Caco-2 (cell line): Measurements from ENCODE around the gene RAB36. TPM values are rescaled to one million over a fixed set of nuclear protein-coding genes. Genes with fewer than 3 reads are reported as not detected.

Experiments used
- BruUV-seq: library from RNA; stranded (reverse); fragments of 400-500 nt; replicated peaks from 2 replicates; lab custom pipeline; 2021; lab: Mats Ljungman, UMichigan
- CTCF ChIA-PET: fragments of 300-600 bp; sonication (Branson Sonifier 250); formaldehyde crosslinking; loops from one replicate; lab custom pipeline; 2022; ENCODE audit warnings: antibody characterized with exemption; lab: Charles Lee
- POLR2A ChIA-PET: fragments of 300-600 bp; sonication (Branson Sonifier 250); formaldehyde crosslinking; loops from one replicate; lab custom pipeline; 2022; ENCODE audit warnings: antibody characterized with exemption; lab: Charles Lee
- DNase-seq, 2 experiments: peaks; one replicate each; pipeline versions ENCODE4 v3.0.0 to v3.0.0-alpha.2; 2020 to 2022
- H3K27me3 ChIP-seq: replicated peaks from 2 replicates; pipeline ENCODE4 v1.6.0; 2011; ENCODE audit warnings: low read length; ENCODE audit not compliant: control insufficient read depth, insufficient read depth
- H3K36me3 ChIP-seq: 2 replicates; pipeline ENCODE4 v1.5.1; 2011; ENCODE audit warnings: low read length; ENCODE audit not compliant: control insufficient read depth, insufficient read depth
- H3K4me1 ChIP-seq: fragments of 250-450 bp; sonication (Bioruptor Pico); 2 replicates; pipeline ENCODE4 v1.5.1; 2020; ENCODE audit warnings: mild to moderate bottlenecking
- H3K4me3 ChIP-seq: 2 replicates; pipeline ENCODE4 v1.5.1; 2011; ENCODE audit warnings: low read depth, mild to moderate bottlenecking, control low read depth, low read length
- H3K9me3 ChIP-seq: fragments of 250-450 bp; sonication (Bioruptor Pico); 2 replicates; pipeline ENCODE4 v1.5.1; 2020; ENCODE audit warnings: mild to moderate bottlenecking, moderate library complexity
- H3K27ac Mint-ChIP-seq: one replicate; pipeline ENCODE4 v1.8.0; 2022; ENCODE audit warnings: mixed read lengths; ENCODE audit not compliant: unreplicated experiment
- H3K27me3 Mint-ChIP-seq: one replicate; pipeline ENCODE4 v1.8.0; 2022; ENCODE audit warnings: mixed read lengths; ENCODE audit not compliant: insufficient read depth, unreplicated experiment
- H3K36me3 Mint-ChIP-seq: one replicate; pipeline ENCODE4 v1.8.0; 2022; ENCODE audit warnings: mild to moderate bottlenecking, mixed read lengths; ENCODE audit not compliant: insufficient read depth, unreplicated experiment
- H3K4me1 Mint-ChIP-seq: one replicate; pipeline ENCODE4 v1.8.0; 2022; ENCODE audit warnings: low read depth, mixed read lengths; ENCODE audit not compliant: unreplicated experiment
- H3K4me3 Mint-ChIP-seq: one replicate; pipeline ENCODE4 v1.8.0; 2022; ENCODE audit warnings: mild to moderate bottlenecking, moderate library complexity, mixed read lengths; ENCODE audit not compliant: unreplicated experiment
- H3K9me3 Mint-ChIP-seq: one replicate; pipeline ENCODE4 v1.8.0; 2022; ENCODE audit warnings: mixed read lengths; ENCODE audit not compliant: unreplicated experiment
- CTCF ChIP-seq, 2 experiments: fragments of 200-600 bp in 1 of 2; IDR thresholded peaks; 1 replicate in 1 of 2; 2 replicates in 1 of 2; pipeline versions ENCODE4 v1.5.1 to v1.8.0; 2011 to 2022; ENCODE audit warnings: antibody characterized with exemption in 1 of 2, control low read depth in 1 of 2, inconsistent platforms in 1 of 2, low read depth in 1 of 2, low read length in 1 of 2, mild to moderate bottlenecking in 1 of 2, moderate library complexity in 1 of 2; ENCODE audit not compliant: insufficient read depth in 1 of 2, severe bottlenecking in 1 of 2, unreplicated experiment in 1 of 2
- intact Hi-C: fragments of 100-400 bp; cut with micrococcal nuclease; formaldehyde crosslinking; loops from one replicate; pipeline ENCODE4 v1.10.0; 2022; ENCODE audit not compliant: unreplicated experiment
- total RNA-seq: library from RNA; stranded (reverse); gene quantifications from 2 replicates; pipeline ENCODE4 v1.2.3, GENCODE V29; 2022

RAB36 gene
- total RNA-seq, 1 experiment from 2014 or later: 0.52 TPM

GRCh38 chr22:23106344-23106743 is 38.9 kb upstream of the RAB36 start:
- Mint-ChIP-seq H3K36me3 (no peaks in the 10 kb centered on the region), H3K4me3 (no peak overlapping the region), H3K4me1 (no peaks in the 10 kb centered on the region), H3K9me3 (no peaks in the 10 kb centered on the region), H3K27ac (no peak overlapping the region), H3K27me3 (no peaks in the 10 kb centered on the region)
- POLR2A ChIA-PET: no interaction called here
- intact Hi-C loops: loop anchor here (10.0 kb wide), 1 partner anchor 262 kb away; no protein-coding TSS in a partner anchor
- no peaks in the 10 kb centered on the region for H3K27me3 ChIP-seq
- DNase-seq: no peak
- BruUV-seq: no TSS peak
- CTCF ChIA-PET: no interaction called here
- TF ChIP-seq CTCF (IDR thresholded peaks at IDR 0.05; ENCODE audit: insufficient read depth in 1 of 2, low read depth in 1 of 2, low read length in 1 of 2, severe bottlenecking in 1 of 2, unreplicated experiment in 1 of 2): no peak
- H3K4me3 ChIP-seq: no peak overlapping the region
- no peaks in the 10 kb centered on the region for H3K9me3 ChIP-seq
- no peaks in the 10 kb centered on the region for H3K4me1 ChIP-seq
- no peaks in the 10 kb centered on the region for H3K36me3 ChIP-seq

DNA sequence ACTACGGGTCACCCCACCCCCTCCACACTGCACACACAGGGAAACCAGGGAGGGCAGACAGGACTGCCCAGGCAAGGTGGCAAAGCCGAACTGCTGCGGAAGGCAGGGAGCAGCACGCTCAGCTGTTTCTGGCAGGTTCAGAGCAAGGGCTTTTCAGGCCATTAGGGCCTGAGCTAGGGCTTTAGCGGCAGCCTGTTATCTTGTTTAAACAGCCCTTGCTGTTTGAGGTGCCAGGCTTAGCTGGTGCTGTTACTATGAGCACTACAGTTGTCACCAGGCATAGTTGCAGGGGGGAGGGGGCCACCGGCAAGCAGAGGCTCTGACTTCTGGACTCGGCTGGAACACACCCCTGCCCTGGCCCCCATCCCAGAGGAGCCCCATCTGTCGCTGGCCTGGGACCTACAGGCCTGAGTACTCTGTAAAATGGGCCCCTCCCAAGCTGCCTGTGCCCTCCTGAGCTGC is 38.3 kb upstream of the RAB36 start:
- BruUV-seq: no TSS peak
- CTCF ChIA-PET: no interaction called here

GRCh38 chr22:23107487-23108248 is 37.6 kb upstream of the RAB36 start:
- BruUV-seq: no TSS peak
- intact Hi-C loops: loop anchor here (10.0 kb wide), 1 partner anchor 263 kb away; no protein-coding TSS in a partner anchor
- DNase-seq: no peak
- Mint-ChIP-seq H3K4me3 (no peak overlapping the region), H3K9me3 (no peaks in the 10 kb centered on the region), H3K27me3 (no peaks in the 10 kb centered on the region), H3K4me1 (no peaks in the 10 kb centered on the region), H3K36me3 (no peaks in the 10 kb centered on the region), H3K27ac (no peak overlapping the region)
- Histone ChIP-seq H3K4me1 (no peaks in the 10 kb centered on the region), H3K4me3 (no peak overlapping the region), H3K27me3 (no peaks in the 10 kb centered on the region), H3K36me3 (no peaks in the 10 kb centered on the region), H3K9me3 (no peaks in the 10 kb centered on the region)
- no peak for TF ChIP-seq CTCF (IDR thresholded peaks at IDR 0.05; ENCODE audit: insufficient read depth in 1 of 2, low read depth in 1 of 2, low read length in 1 of 2, severe bottlenecking in 1 of 2, unreplicated experiment in 1 of 2)
- POLR2A ChIA-PET: no interaction called here
- CTCF ChIA-PET: no interaction called here

More for the DNA sequence above, 38.3 kb upstream of the RAB36 start:
- Mint-ChIP-seq H3K36me3 (no peaks in the 10 kb centered on the region), H3K4me3 (no peak overlapping the region), H3K9me3 (no peaks in the 10 kb centered on the region), H3K27ac (no peak overlapping the region), H3K27me3 (no peaks in the 10 kb centered on the region), H3K4me1 (no peaks in the 10 kb centered on the region)
- intact Hi-C loops: loop anchor here (10.0 kb wide), 1 partner anchor 262 kb away; no protein-coding TSS in a partner anchor
- POLR2A ChIA-PET: no interaction called here
- Histone ChIP-seq H3K4me3 (no peak overlapping the region), H3K36me3 (no peaks in the 10 kb centered on the region), H3K27me3 (no peaks in the 10 kb centered on the region), H3K4me1 (no peaks in the 10 kb centered on the region), H3K9me3 (no peaks in the 10 kb centered on the region)
- DNase-seq: peak in 1 of 2 experiments; percentile 23
- TF ChIP-seq CTCF (IDR thresholded peaks at IDR 0.05; ENCODE audit: insufficient read depth in 1 of 2, low read depth in 1 of 2, low read length in 1 of 2, severe bottlenecking in 1 of 2, unreplicated experiment in 1 of 2): no peak
